A549 (cell line): Measurements from ENCODE around the gene NOD2.

Experiments used
- MAZ ChIP-seq: fragments of 150-350 bp; IDR thresholded peaks from 2 replicates; pipeline ENCODE4 v1.6.1; 2014; ENCODE audit warnings: antibody characterized with exemption, low read depth, low read length, borderline replicate concordance
- RNF2 ChIP-seq: fragments of 200-600 bp; sonication (generic); IDR thresholded peaks from 2 replicates; pipeline ENCODE4 v1.6.1; 2016; ENCODE audit warnings: low read depth, mild to moderate bottlenecking, antibody characterized with exemption, moderate library complexity, borderline replicate concordance

- TF ChIP-seq RNF2 (no peak), MAZ (no peak)
These were observed 36.2 kb upstream of the NOD2 start for GRCh38 chr16:50657241-50657640.
